UCSD-AML1 (cell line): ENCODE measurements around the gene DHX15.

Source experiments
- DNase-seq: peaks from one replicate; lab custom pipeline; 2025; ENCODE audit not compliant: unreplicated experiment; lab: John Stamatoyannopoulos, UW

Gene DHX15

GRCh38 chr4:24584211-24584850 is at the start of gene DHX15:
Gene DHX15 (minus strand): TSS chr4:24584554. CDS start chr4:24584393, 161 bp downstream.
- DNase-seq = peak; percentile 96

GRCh38 chr4:24632011-24632410 is 47.7 kb upstream of the DHX15 start:
- no peak for DNase-seq

DNA sequence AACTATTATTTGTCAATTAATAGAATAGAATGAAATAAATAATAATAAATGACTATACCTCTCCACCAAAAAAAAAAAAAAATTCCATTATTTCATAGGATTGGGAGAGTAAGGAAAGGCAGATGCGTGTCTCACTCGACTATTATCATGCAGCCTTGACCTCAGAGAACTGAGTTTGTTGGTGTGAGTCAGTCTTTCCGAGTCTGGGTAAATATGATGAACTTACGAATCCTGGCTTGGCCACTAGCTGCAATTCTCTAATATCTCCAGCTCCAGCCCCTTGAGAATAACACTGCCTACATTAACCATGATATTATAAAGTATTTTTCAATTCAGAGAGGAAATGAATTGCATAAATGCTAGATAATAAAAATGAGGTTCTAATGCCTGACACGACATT is 46.6 kb upstream of the DHX15 start:
- no peak for DNase-seq

- DNase-seq = no peak
Measured at GRCh38 chr4:24625091-24625490, 40.7 kb upstream of the DHX15 start.

GRCh38 chr4:24624381-24624780 is 40.0 kb upstream of the DHX15 start:
- no peak for DNase-seq

GRCh38 chr4:24622146-24622834 is 37.9 kb upstream of the DHX15 start:
- DNase-seq = no peak

- DNase-seq = no peak
Measured at GRCh38 chr4:24615977-24616376, 31.6 kb upstream of the DHX15 start.

GRCh38 chr4:24614881-24615280 is 30.5 kb upstream of the DHX15 start:
- no peak for DNase-seq

DNA sequence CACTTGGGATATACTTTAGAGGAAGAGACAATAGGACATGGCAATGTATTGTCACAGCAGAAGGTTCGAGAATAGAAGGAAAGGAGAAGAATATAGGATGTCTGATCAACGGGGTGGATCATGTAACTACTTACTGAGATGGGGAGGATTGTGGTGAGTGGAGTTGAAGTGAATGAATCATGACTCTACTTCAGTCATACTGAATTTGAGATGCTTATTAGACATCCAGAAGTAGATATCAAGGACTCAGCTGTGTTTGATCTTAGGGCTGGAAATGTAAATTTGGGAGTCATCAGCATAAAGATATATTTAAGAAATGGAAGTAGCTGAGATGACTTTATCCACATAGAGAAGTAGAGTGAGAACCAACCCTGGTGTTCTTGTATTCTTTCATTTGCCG is 29.1 kb upstream of the DHX15 start:
- DNase-seq = no peak

DNA sequence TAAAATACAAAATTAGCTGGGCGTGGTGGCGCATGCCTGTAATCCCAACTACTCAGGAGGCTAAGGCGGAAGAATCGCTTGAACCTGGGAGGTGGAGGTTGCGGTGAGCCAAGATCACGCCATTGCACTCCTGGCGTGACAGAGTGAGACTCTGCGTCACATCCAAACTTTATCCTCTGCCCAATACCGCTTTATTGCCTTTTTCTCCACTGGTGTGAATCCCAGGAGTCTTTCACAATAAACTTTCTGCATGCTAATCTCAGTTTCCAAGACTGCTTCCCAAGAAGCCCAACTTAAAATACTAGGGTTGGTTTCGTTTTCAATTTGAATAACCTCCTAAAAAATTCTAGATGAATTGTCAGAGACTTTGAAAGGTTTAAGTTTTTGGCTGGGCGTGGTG is 27.2 kb upstream of the DHX15 start:
- DNase-seq = no peak

DNA sequence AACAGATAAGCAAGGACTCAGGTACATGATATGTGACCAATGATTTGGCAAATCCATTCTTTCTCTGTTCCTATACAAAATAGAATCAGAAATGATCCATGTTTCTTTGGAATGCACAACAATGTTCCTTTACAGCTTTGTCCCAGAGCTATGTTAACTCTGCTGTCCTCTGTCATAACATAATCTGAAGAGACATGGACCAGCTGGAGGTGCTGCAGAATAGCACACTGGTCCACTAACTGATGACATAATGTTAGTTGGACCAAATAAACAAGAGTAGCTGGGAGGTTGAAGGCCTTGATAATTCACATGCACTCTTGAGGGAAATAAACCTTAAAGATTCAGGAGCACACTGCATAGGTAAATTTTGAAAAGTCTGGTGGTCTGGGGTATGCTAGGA is 23.0 kb upstream of the DHX15 start:
- no peak for DNase-seq

- DNase-seq = no peak
Measured at GRCh38 chr4:24605216-24605615, 20.9 kb upstream of the DHX15 start.

- no peak for DNase-seq
Measured at GRCh38 chr4:24604558-24605214, 20.3 kb upstream of the DHX15 start.

DNA sequence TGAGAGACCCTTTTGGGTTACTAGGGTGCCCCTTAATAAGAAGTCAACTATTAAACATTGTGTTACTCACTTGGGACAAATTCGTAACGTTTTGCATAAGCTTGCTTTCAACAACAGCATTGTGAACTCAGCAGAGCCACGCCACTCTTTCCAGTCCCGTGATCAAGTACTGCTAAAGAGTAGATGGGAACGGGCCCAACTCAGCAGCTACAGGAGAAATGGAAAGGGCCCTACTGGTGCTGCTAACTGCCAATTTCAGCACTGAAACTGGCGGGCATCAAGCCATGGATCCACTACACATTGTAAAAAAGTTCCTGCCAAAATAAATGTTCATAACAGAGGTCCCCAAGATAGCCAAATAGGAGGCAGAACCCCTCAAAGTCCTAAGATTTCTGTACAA is 19.0 kb upstream of the DHX15 start:
- no peak for DNase-seq

DNA sequence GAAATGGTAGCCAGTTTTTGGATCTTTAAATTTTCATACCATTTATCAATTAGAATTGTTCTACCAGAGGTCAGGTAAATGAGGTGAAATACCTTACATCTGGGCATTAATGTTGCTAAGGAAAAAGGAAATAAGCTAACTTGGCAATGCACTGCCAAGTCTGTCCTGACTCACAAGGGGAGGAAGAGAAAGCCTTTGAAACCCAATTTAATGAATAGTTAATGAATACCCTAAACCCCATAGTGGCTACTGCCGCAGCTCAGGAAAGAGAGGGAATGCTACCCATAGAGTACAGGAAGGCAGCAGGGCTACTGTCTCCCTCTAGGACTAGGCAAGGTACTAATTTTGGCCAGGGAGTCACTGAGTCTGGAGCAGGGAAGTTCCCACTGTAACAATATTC is 16.8 kb upstream of the DHX15 start:
- no peak for DNase-seq

DNA sequence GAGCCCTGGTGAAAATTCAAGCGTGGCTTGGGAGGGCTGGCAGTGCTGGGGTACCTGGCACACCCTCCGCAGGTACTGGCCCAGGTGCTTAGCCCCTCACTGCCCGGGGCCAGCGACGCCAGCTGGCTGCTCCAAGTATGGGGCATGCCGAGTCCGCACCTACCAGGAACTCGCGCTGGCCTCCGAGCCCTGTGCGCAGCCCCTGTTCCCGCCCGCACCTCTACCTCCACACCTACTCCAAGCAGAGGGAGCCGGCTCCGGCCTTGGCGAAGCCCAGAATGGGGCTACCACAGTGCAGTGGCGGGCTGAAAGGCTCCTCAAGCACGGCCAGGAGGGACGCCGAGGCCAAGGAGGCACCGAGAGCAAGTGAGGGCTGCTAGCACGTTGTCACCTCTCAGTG is 14.9 kb upstream of the DHX15 start:
- no peak for DNase-seq

DNA sequence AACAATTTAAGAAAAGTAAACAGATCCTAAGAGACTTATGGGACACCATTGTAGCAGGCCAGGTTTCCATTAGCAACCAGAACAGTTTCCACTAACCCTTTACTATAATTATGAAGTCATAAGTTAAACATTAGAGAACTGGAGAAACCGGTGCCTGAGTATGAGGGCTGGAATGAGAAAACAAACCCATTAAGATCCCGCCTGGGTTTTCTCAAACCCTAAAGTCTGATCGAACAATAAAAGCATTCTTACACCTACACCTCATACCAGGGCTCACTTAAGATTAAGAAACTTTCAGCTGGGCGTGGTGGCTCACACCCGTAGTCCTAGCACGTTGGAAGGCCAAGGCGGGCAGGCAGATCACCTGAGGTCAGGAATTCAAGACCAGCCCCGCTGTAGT is 13.7 kb upstream of the DHX15 start:
- no peak for DNase-seq

- no peak for DNase-seq
Measured at GRCh38 chr4:24595659-24596058, 11.3 kb upstream of the DHX15 start.

DNA sequence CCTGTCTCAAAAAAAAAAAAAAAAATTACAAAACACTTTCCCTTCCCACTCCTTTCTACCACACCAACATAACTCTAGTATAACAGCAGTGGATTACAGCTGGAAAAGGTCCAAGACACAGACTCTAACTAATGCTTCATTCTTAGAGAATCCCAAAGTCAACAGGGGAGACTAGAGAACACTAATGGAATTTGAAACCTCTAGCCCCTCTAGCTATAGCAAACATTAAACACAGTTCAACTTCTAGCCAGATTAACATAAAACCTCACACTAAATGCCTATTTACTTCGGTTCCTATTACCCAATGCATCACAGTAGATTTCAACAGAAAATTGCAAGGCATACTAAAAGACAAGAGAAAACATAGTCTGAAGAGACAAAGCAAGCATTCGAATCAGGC is 10.5 kb upstream of the DHX15 start:
- DNase-seq = no peak

DNA sequence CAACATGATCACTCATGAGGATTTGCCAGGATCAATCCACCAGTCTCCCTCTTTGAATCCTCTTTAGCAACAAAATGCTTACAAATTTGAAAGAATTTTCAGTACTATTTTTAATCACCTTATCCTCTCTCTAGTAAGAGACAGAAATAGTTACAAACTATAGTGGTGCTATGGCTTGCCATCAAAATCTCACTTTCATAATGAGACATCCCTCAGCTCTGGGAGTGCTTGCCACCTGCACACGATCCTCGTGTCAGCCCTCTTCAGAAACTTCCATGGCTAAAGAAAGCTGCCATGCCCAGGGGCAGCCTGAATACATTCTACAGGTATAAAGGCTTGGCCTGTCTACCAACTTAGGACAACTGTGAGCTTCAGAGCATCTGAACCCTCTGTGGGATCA is 5.1 kb upstream of the DHX15 start:
- DNase-seq = no peak

DNA sequence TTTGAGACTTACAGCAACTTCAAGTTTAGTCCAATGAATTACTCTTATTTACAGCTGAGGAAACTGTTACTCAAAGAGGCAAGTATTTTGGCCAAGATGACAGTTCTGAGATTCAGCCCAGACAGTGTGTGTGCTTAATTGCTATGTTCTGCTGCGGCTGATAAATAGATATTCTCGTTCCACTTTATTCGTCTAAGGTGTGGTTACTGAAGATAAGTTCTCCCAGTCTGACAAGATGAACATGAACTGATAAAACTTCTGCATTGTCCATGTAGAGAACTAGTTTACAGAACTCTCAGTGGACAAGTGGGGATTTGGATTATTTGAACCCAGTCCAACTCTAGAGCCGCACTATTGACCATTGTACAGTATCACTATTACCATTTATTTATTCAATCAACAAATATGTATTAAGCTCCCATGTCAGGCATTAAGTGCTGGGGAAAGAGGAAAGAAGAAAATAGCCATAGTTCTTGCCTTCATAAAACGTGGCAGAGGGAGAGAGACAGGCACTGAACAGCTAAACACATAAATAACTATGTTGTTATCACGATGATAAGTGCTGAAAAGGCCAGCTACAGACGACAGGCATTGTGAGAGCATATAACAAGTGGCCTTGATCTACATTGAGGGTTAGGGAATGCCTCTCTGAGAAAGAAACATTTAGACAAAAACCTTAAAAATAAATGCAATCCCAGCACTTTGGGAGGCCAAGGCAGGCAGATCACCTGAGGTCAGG is 4.0 kb upstream of the DHX15 start:
- no peak for DNase-seq
